Limb (tissue), 2 donors: Measurements from ENCODE around the gene NRG3.
A peak's percentile ranks its signal among the peaks of the same experiment; 100 is the strongest.
"Not testable (repeated sequence)": the region's sequence is repeated elsewhere in the genome, so short reads cannot be mapped to it uniquely, and the experiment has no call there.

Source experiments
- DNase-seq, 2 donors: peaks; one replicate each; pipeline ENCODE4 v3.0.0-alpha.2; 2016; ENCODE audit errors: extremely low spot score in 2 of 2

The NRG3 gene

GRCh38 chr10:82889728-82890127 lies 1014.7 kb downstream of the NRG3 start:
- no peak for DNase-seq

GRCh38 chr10:82890573-82890972 lies 1015.6 kb downstream of the NRG3 start:
- DNase-seq: no peak

GRCh38 chr10:82908096-82908495 lies 1033.1 kb downstream of the NRG3 start:
- DNase-seq: no peak

- no peak for DNase-seq
These were observed 1033.8 kb downstream of the NRG3 start for GRCh38 chr10:82908751-82909150.

- DNase-seq: no peak
These were observed 1035.3 kb downstream of the NRG3 start for GRCh38 chr10:82910301-82910700.

- DNase-seq: no peak
These were observed 1039.7 kb downstream of the NRG3 start for GRCh38 chr10:82914655-82915136.

GRCh38 chr10:82916941-82917340 lies 1041.9 kb downstream of the NRG3 start:
- no peak for DNase-seq

GRCh38 chr10:82918022-82918421 lies 1043.0 kb downstream of the NRG3 start:
- no peak for DNase-seq

- no peak for DNase-seq
These were observed 1047.1 kb downstream of the NRG3 start for GRCh38 chr10:82922046-82922445.

GRCh38 chr10:82922755-82923154 lies 1047.8 kb downstream of the NRG3 start:
- no peak for DNase-seq

GRCh38 chr10:82924711-82925110 lies 1049.7 kb downstream of the NRG3 start:
- no peak for DNase-seq

GRCh38 chr10:82925547-82925946 lies 1050.6 kb downstream of the NRG3 start:
- DNase-seq: no peak

GRCh38 chr10:82932451-82932850 lies 1057.5 kb downstream of the NRG3 start:
- DNase-seq: no peak

GRCh38 chr10:82934429-82934828 lies 1059.4 kb downstream of the NRG3 start:
- no peak for DNase-seq

GRCh38 chr10:82934947-82935346 lies 1060.0 kb downstream of the NRG3 start:
- DNase-seq: no peak

- no peak for DNase-seq
These were observed 1063.3 kb downstream of the NRG3 start for GRCh38 chr10:82938331-82938730.

GRCh38 chr10:82942286-82943099 lies 1067.5 kb downstream of the NRG3 start:
- DNase-seq: peak in 1 of 2 donors; percentile 22

GRCh38 chr10:82943142-82943541 lies 1068.1 kb downstream of the NRG3 start:
- DNase-seq: no peak

- DNase-seq: no peak
These were observed 1075.0 kb downstream of the NRG3 start for GRCh38 chr10:82949816-82950575.

- no peak for DNase-seq
These were observed 1078.3 kb downstream of the NRG3 start for GRCh38 chr10:82953331-82953730.

- DNase-seq: no peak
These were observed 1078.9 kb downstream of the NRG3 start for GRCh38 chr10:82953909-82954308.

- DNase-seq: not testable (repeated sequence)
These were observed 1085.5 kb downstream of the NRG3 start for GRCh38 chr10:82960421-82961060.
